ENCODE data around the gene AASDH. TPM values are rescaled to one million over a fixed set of nuclear protein-coding genes. Genes with fewer than 3 reads are reported as not detected.

The AASDH gene
- total RNA-seq, 4 donors from 2014 or later: 15.0 to 23.8 (median 19.4) TPM

GRCh38 chr4:56320293-56320692 lies 67.0 kb downstream of the AASDH start:
- H3K4me3 ChIP-seq (replicated peaks in 1 of 3): no peak overlapping the region
- no peaks in the 10 kb centered on the region for H3K4me1 ChIP-seq
- no peak overlapping the region for H3K27ac ChIP-seq
- H3K27me3 ChIP-seq: no peaks in the 10 kb centered on the region
- no peaks in the 10 kb centered on the region for H3K36me3 ChIP-seq
- 96% methylated on average over 5 of the region's 5 CpGs for WGBS, 2 donors
- H3K9me3 ChIP-seq: no peaks in the 10 kb centered on the region
- intact Hi-C loops (cut with DNase I): no loop called here
- no peak for DNase-seq
- TF ChIP-seq POLR2A (IDR thresholded peaks at IDR 0.05) (no peak), CTCF (IDR thresholded peaks at IDR 0.05) (no peak)

GRCh38 chr4:56318555-56318954 lies 68.7 kb downstream of the AASDH start:
- Histone ChIP-seq H3K27me3 (no peaks in the 10 kb centered on the region), H3K36me3 (no peaks in the 10 kb centered on the region), H3K27ac (no peak overlapping the region), H3K4me1 (no peaks in the 10 kb centered on the region), H3K4me3 (replicated peaks in 1 of 3) (no peak overlapping the region), H3K9me3 (no peaks in the 10 kb centered on the region)
- 92 to 93% methylated on average over 1 of the region's 1 CpG for WGBS, 2 donors
- no peak for TF ChIP-seq CTCF (IDR thresholded peaks at IDR 0.05)
- no peak for TF ChIP-seq POLR2A (IDR thresholded peaks at IDR 0.05)
- DNase-seq: no peak
- intact Hi-C loops (cut with DNase I): no loop called here

- intact Hi-C loops (cut with DNase I): no loop called here
Measured at GRCh38 chr4:56317749-56318148, 69.5 kb downstream of the AASDH start.

GRCh38 chr4:56316011-56316650 lies 71.2 kb downstream of the AASDH start:
- Histone ChIP-seq H3K9me3 (no peaks in the 10 kb centered on the region), H3K36me3 (no peaks in the 10 kb centered on the region), H3K27ac (no peak overlapping the region), H3K27me3 (no peaks in the 10 kb centered on the region), H3K4me3 (replicated peaks in 1 of 3) (no peak overlapping the region), H3K4me1 (no peaks in the 10 kb centered on the region)
- intact Hi-C loops (cut with DNase I): no loop called here
- TF ChIP-seq POLR2A (IDR thresholded peaks at IDR 0.05): no peak
- no peak for TF ChIP-seq CTCF (IDR thresholded peaks at IDR 0.05)
- 93 to 96% methylated on average over 25 to 29 of the region's 29 CpGs for WGBS, 2 donors
- DNase-seq: no peak

More at GRCh38 chr4:56317749-56318148, 69.5 kb downstream of the AASDH start:
- TF ChIP-seq POLR2A (IDR thresholded peaks at IDR 0.05): no peak
- TF ChIP-seq CTCF (IDR thresholded peaks at IDR 0.05): no peak
- Histone ChIP-seq H3K4me3 (replicated peaks in 1 of 3) (no peak overlapping the region), H3K36me3 (no peaks in the 10 kb centered on the region), H3K9me3 (no peaks in the 10 kb centered on the region), H3K27me3 (no peaks in the 10 kb centered on the region), H3K27ac (no peak overlapping the region), H3K4me1 (no peaks in the 10 kb centered on the region)
- no peak for DNase-seq

GRCh38 chr4:56315543-56315942 lies 71.7 kb downstream of the AASDH start:
- Histone ChIP-seq H3K9me3 (no peaks in the 10 kb centered on the region), H3K36me3 (no peaks in the 10 kb centered on the region), H3K27ac (no peak overlapping the region), H3K4me3 (replicated peaks in 1 of 3) (no peak overlapping the region), H3K27me3 (no peaks in the 10 kb centered on the region), H3K4me1 (no peaks in the 10 kb centered on the region)
- intact Hi-C loops (cut with DNase I): no loop called here
- TF ChIP-seq POLR2A (IDR thresholded peaks at IDR 0.05): no peak
- TF ChIP-seq CTCF (IDR thresholded peaks at IDR 0.05): no peak
- 96 to 98% methylated on average over 24 of the region's 24 CpGs for WGBS, 2 donors
- no peak for DNase-seq
